HuH-7.5 (cell line): ENCODE data around the gene PALD1.
A peak's percentile ranks its signal among the peaks of the same experiment; 100 is the strongest.

Experiments
- DNase-seq: peaks from one replicate; pipeline ENCODE4 v3.0.0; 2011; ENCODE audit warnings: low spot score

Gene PALD1

GRCh38 chr10:70457759-70458305 is 20.7 kb upstream of the PALD1 start:
- no peak for DNase-seq

DNA sequence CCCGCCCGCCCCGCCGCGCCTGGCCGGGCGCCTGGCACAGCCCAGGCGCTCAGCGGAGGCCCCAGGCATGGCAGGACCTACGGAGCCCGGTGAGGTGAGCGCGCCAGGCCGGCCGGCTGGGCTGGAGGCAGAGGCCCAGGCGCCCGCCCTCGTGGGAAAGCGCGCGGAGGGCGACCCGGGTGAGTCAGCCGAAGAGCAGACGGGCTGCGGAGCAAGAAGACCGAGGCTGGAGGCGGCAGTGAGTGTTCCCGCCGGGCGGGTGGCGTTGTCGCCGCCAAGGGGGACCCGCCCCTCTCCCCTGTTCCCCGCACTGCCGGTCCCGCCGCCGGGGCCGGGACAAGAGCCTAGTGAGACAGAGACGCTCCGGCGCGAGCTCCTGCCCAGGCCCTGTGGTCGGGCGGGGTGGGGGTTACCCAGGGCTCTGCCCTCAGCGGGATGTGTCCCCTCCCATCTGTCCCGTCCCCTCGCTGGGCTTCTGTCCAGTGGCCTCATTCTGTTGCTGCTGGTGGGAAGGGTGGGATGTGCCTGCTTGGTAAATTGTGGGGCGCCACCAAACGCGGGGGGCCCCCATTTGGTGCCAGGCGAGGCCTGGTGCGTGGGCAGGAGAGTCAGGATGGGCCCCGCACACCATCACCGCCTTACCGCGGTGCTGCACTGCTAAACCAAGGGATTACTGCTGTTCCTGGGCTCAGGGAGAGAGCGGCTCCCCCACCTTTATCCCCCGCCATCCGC is 20.1 kb upstream of the PALD1 start:
- peak; percentile 34 for DNase-seq

GRCh38 chr10:70459061-70459773 is 19.4 kb upstream of the PALD1 start:
- DNase-seq, result no peak

DNA sequence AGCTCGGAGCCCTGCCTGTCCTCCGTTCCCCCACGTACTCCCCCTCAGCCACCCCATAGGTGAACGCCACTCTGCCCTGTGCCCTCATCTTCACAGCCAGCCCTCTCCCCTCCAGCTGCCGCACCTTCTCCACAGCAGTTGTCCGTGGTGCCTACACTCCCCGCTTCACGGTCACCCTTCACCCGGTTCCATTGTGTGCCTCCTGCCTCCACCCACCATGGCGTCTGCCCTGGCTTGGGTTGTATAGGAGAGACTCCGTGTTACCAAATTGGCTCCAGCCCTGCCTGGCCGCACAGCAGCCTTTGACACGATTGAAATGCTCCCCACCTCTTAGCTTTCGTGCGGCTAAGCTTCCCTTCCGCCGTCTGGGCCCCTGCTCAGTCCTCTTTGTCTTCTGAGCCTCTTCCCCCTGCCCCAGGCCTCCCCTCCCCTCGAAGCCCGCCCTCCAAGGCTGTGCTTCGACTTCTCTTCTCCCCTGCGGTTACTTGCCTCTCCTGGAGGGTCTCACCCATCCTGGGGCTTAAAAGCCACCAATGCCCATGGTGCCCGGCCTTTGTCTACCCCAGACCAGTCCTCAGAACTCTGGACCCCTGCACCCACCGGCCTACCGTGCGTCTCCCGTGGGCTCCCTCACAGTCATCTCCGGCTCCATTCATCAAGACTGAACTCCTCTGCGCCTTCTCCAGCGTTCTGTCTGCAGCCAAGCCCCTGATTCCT is 18.6 kb upstream of the PALD1 start:
- DNase-seq, result no peak

GRCh38 chr10:70461397-70462348 is 16.9 kb upstream of the PALD1 start:
- DNase-seq, result peak; percentile 78

DNA sequence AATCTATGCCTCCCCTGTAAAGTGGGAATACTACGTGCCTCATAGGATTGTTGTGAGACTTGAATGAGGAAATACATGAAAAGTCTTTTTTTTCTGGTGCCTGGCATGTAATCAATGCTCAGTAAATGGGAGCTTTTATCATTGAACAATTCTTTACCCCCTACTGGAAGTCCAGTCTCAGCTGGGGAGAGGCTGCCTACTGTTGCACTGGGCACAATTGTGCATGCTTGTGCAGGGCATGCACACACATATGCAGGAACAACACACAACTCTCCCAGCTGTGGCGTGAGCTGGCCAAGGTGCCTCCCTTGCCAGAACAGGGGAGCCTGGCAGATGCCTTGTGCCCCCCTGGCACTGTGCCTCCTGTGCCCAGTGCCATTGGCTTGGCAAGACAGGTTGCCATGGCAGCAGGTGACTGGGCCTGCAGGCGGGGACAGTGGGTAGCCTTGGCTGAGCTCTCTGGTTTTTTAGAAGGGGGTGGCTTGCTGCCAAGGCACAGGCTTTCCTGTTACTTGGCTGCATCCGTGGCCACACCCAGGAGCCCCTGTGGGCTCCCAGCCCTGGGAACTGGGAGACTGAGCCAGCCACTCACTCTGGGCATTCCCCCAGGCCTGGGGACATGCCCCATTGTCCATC is 16.1 kb upstream of the PALD1 start:
- no peak for DNase-seq

- DNase-seq, result no peak
Observed at GRCh38 chr10:70465278-70465677, 13.3 kb upstream of the PALD1 start.

DNA sequence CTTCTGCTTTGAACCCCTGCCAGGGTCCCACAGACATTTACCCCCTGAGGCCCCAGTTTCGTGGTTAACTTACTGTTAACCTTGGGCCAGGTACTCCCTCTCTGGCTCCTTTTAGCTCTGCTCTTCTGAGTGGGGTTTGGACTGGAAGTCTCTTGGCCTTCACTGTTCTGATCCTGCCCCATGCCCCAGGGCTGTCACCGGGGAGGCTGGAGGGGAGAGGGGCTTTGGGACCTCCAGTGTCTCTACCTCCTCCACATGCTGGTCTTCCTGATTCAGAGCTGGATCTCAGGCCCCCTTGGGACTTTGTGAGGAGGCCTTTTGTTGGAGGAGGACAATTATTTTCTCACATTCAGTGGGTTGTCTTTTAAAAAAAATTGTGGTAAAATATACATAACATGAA is 12.7 kb upstream of the PALD1 start:
- DNase-seq, result no peak

GRCh38 chr10:70466951-70467350 is 11.6 kb upstream of the PALD1 start:
- DNase-seq, result no peak

- no peak for DNase-seq
Observed at GRCh38 chr10:70472799-70473454, 5.6 kb upstream of the PALD1 start.

DNA sequence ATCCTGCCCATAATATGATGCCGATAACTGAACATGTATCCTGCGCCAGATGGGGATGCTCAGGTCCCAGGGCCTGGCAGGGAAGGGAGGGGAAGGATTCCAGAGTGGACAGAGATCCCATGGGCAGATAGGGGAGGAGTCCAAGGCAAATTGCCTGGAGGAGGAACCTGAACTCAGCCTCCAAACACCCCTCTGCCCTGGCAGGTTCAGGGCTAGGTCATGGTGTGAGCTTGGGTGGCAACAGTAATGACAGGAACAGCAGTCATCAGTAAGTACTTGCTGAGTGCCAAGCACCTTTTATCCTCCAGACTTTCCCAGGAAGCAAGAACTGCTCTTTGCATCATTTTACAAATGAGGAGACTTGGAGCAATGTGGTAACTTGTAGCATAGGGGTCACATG is 3.8 kb upstream of the PALD1 start:
- no peak for DNase-seq

DNA sequence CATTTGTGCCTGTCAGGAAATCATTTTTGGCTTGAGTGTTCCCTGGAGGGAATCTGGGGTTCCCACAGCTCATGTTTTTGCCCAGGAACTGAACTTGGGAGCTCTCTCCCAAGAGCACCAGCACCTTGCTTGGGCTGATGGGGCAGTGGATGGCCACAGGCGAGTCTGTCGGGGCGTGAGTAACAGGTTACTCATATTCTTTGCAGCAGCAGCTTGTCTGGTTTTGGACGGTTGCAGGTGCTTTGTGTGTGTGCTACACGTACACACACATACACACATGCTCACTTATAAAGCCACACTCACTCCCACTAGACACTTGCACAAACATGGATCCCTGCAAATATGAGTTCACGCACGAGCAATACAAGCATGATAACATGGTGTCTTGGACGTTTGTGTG is 2.9 kb upstream of the PALD1 start:
- DNase-seq, result no peak

GRCh38 chr10:70476249-70477035 is 2.1 kb upstream of the PALD1 start:
- no peak for DNase-seq

DNA sequence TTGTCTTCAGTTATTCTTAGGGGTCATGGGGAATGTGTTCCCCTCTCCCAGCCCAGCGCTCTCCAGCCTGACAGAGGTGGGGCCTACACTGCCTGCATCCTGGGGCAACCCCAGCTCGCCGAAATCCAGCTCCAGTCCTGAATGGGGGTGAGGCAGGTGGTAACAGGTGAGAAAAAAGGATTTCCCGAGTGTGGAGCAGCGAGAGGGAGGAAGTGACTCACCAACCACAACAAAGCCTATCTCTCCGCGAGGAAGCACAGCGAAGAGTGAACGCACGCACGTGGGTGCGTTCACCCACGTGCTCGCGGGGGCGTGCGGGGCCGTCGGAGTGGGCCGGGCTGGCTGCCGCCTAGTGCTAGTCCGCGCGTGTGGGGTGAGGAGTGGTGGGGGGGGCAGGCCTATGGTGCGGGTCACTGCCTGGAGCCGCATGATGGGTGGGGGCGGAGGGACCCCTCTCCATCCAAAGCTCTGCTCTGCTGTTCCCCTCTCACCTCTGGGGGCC is 855 bp upstream of the PALD1 start:
- DNase-seq, result no peak

DNA sequence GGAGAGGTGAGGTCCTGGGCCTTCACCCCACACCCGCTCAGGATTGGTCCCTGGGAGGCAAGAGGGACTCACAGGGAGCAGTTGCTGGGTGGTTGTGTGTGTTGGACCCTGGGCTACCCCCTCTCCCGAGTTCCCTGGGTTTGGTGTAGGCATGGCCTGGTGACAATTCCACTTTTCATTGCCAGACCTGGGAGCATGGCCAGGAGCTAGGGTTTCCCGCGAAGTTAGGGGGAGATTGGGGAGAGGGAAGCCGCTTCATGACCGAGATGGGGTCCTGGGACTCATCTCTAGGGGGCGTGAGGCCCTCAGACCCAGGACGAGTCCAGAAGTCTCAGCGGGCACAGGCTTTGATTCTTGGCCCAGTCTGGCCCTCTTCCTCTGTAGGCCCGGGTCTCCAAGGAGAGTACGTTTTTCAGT is 606 bp downstream of the PALD1 start:
- no peak for DNase-seq

- no peak for DNase-seq
Observed at GRCh38 chr10:70479626-70480238, 1.2 kb downstream of the PALD1 start.

- no peak for DNase-seq
Observed at GRCh38 chr10:70480239-70480861, 1.8 kb downstream of the PALD1 start.

GRCh38 chr10:70481105-70481504 is 2.5 kb downstream of the PALD1 start:
- DNase-seq, result no peak
